GM23338 (cell line): ENCODE measurements around the gene ATP8B4. TPM values are rescaled to one million over a fixed set of nuclear protein-coding genes. Genes with fewer than 3 reads are reported as not detected.

Source experiments
- ATAC-seq: fragments of 200-7000 bp; cut with Tn5 transposase; 3 replicates; pipeline ENCODE4 v1.9.1; 2020
- DNase-seq: peaks from one replicate; pipeline ENCODE4 v3.0.0-alpha.2; 2015; ENCODE audit warnings: low spot score
- H2AFZ ChIP-seq: fragments of 200-600 bp; sonication (generic); 2 replicates; pipeline ENCODE4 v1.8.0; 2016; ENCODE audit warnings: antibody characterized with exemption, mild to moderate bottlenecking, moderate library complexity
- H3F3A ChIP-seq: fragments of 200-600 bp; sonication (generic); replicated peaks from 2 replicates; pipeline ENCODE4 v1.8.0; 2017; ENCODE audit warnings: antibody characterized with exemption, mixed run types, low read depth
- H3K27ac ChIP-seq: fragments of 200-600 bp; sonication (generic); 2 replicates; pipeline ENCODE4 v1.6.1; 2016; ENCODE audit warnings: low read depth
- H3K27me3 ChIP-seq: fragments of 200-600 bp; sonication (generic); 2 replicates; pipeline ENCODE4 v1.8.0; 2016; ENCODE audit warnings: mild to moderate bottlenecking, mixed run types, moderate library complexity; ENCODE audit not compliant: insufficient read depth
- H3K36me3 ChIP-seq: fragments of 200-600 bp; sonication (generic); 2 replicates; pipeline ENCODE4 v1.8.0; 2016; ENCODE audit warnings: mild to moderate bottlenecking; ENCODE audit not compliant: insufficient read depth
- H3K4me1 ChIP-seq: fragments of 200-600 bp; sonication (generic); 2 replicates; pipeline ENCODE4 v1.8.0; 2016; ENCODE audit warnings: mild to moderate bottlenecking, moderate library complexity; ENCODE audit not compliant: insufficient read depth
- H3K4me2 ChIP-seq: fragments of 200-600 bp; sonication (generic); 2 replicates; pipeline ENCODE4 v1.7.1; 2017; ENCODE audit warnings: mixed run types
- H3K4me3 ChIP-seq: fragments of 200-600 bp; sonication (generic); 2 replicates; pipeline ENCODE4 v1.6.1; 2016; ENCODE audit warnings: mixed run types
- H3K79me2 ChIP-seq: fragments of 200-600 bp; sonication (generic); replicated peaks from 2 replicates; pipeline ENCODE4 v1.8.0; 2017; ENCODE audit warnings: mild to moderate bottlenecking; ENCODE audit not compliant: insufficient read depth
- H3K9me2 ChIP-seq: fragments of 200-600 bp; sonication (generic); 2 replicates; pipeline ENCODE4 v1.8.0; 2017; ENCODE audit not compliant: insufficient read depth
- H4K20me1 ChIP-seq: fragments of 200-600 bp; sonication (generic); replicated peaks from 2 replicates; pipeline ENCODE4 v1.8.0; 2017; ENCODE audit warnings: mild to moderate bottlenecking; ENCODE audit not compliant: insufficient read depth
- H3K27ac Mint-ChIP-seq: 2 replicates; pipeline ENCODE4 v1.8.0; 2020; ENCODE audit warnings: inconsistent platforms, mild to moderate bottlenecking, moderate library complexity, mixed read lengths
- H3K27me3 Mint-ChIP-seq: 3 replicates; pipeline ENCODE4 v1.8.0; 2022; ENCODE audit warnings: low read depth, mild to moderate bottlenecking, moderate library complexity, mixed read lengths, inconsistent platforms; ENCODE audit not compliant: insufficient read depth, poor library complexity
- H3K36me3 Mint-ChIP-seq: 3 replicates; pipeline ENCODE4 v1.8.0; 2021; ENCODE audit warnings: low read depth, mild to moderate bottlenecking, inconsistent platforms, moderate library complexity, mixed read lengths
- H3K4me1 Mint-ChIP-seq: 3 replicates; pipeline ENCODE4 v1.8.0; 2020; ENCODE audit warnings: mild to moderate bottlenecking, inconsistent platforms, mixed read lengths
- H3K4me3 Mint-ChIP-seq: 3 replicates; pipeline ENCODE4 v1.8.0; 2021; ENCODE audit warnings: moderate library complexity, mild to moderate bottlenecking, inconsistent platforms, mixed read lengths
- H3K9me3 Mint-ChIP-seq: 3 replicates; pipeline ENCODE4 v1.8.0; 2020; ENCODE audit warnings: moderate library complexity, mild to moderate bottlenecking, inconsistent platforms, mixed read lengths
- ETS1 ChIP-seq: IDR thresholded peaks from 2 replicates; pipeline ENCODE4 v1.6.1; 2016; ENCODE audit warnings: antibody characterized with exemption
- NANOG ChIP-seq: IDR thresholded peaks from 2 replicates; pipeline ENCODE4 v1.6.1; 2016; ENCODE audit warnings: antibody characterized with exemption, borderline replicate concordance
- REST ChIP-seq: IDR thresholded peaks from one replicate; pipeline ENCODE4 v1.6.1; 2018; ENCODE audit warnings: antibody characterized with exemption; ENCODE audit not compliant: unreplicated experiment
- STAT1 ChIP-seq: IDR thresholded peaks from one replicate; pipeline ENCODE4 v1.6.1; 2016; ENCODE audit warnings: antibody characterized with exemption; ENCODE audit not compliant: unreplicated experiment
- ZNF331 ChIP-seq: fragments of 250-450 bp; sonication (Bioruptor Pico); IDR thresholded peaks from 2 replicates; pipeline ENCODE4 v1.5.0; 2020; ENCODE audit warnings: low read depth, mild to moderate bottlenecking, moderate library complexity
- polyA plus RNA-seq: library from polyadenylated mRNA; unstranded; fragments of >200 nt; fragmentation: Nextera tagmentation; extraction: Ambion mirVana; gene quantifications from 2 replicates; pipeline ENCODE4 v1.2.1, GENCODE V29; 2016
- total RNA-seq: library from RNA; depleted of rRNA; stranded (reverse); fragments of >200 nt; shearing (Covaris generic); gene quantifications from 2 replicates; pipeline ENCODE4 v1.2.3, GENCODE V29; 2014
- TF ChIP-seq, protein P1 (sequence below): fragments of 250-450 bp; sonication (Bioruptor Pico); IDR thresholded peaks from 2 replicates; pipeline ENCODE4 v1.5.0; 2020; ENCODE audit warnings: mild to moderate bottlenecking, moderate library complexity

The ATP8B4 gene
- total and polyA plus RNA-seq, 2 experiments from 2014 or later, result 0.24 TPM; not detected in 1

GRCh38 chr15:49934487-49934886 is 184.5 kb downstream of the ATP8B4 start (continued):
- no peak for TF ChIP-seq REST

DNA sequence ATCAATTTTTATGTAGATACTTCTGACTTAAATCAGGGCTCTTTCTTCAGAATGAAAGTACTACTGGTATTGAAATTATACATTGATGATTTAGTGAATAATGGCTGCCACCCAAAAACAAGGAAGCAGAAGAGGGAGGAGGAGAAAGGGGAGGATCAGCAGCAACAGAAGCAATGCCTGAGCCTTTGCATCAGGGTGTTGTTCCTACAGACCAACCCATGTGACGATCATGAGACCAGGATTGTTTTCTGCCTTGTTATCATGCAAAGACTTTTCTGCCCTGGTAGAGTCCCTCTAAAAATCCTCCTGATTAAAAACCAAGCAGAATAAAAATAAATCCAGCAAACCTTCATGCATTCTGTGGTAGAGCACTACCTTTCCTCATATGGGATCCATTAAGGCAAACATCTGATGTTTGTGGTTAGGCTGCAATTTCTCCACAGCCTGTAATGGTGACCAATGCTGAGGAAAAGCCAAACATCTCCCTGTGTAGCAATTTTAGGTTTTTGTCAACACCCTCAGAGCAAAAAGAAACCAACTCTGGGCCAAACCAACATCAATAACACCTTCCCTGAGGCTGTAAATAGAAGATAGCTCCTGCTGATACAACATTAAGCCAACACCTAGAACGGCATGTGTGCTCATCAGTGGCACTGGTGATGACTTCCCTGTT is 191.7 kb downstream of the ATP8B4 start:
- H3K27me3 Mint-ChIP-seq, result no peaks in the 10 kb centered on the region
- H3K36me3 ChIP-seq, result no peaks in the 10 kb centered on the region
- no peaks in the 10 kb centered on the region for H3K79me2 ChIP-seq
- H3K27ac ChIP-seq, result no peak overlapping the region
- peaks cover 14% of the 10 kb centered on the region for H3K4me1 Mint-ChIP-seq
- no peaks in the 10 kb centered on the region for H3F3A ChIP-seq
- TF ChIP-seq STAT1 (no peak), ZNF331 (CRISPR knock-in tag) (no peak)
- no peaks in the 10 kb centered on the region for H3K9me3 Mint-ChIP-seq
- H2AFZ ChIP-seq, result no peak overlapping the region; the same call in 1 of the 2 replicates
- no peaks in the 10 kb centered on the region; the same call in 1 of the 2 replicates for H3K9me2 ChIP-seq
- no peaks in the 10 kb centered on the region for H3K27me3 ChIP-seq
- H3K4me1 ChIP-seq, result no peaks in the 10 kb centered on the region
- no peak overlapping the region for H3K27ac Mint-ChIP-seq
- DNase-seq (no peak), ATAC-seq (no peak)
- H3K4me3 ChIP-seq, result no peak overlapping the region
- H4K20me1 ChIP-seq, result no peaks in the 10 kb centered on the region
- no peaks in the 10 kb centered on the region for H3K36me3 Mint-ChIP-seq
- H3K4me2 ChIP-seq, result no peak overlapping the region
- H3K4me3 Mint-ChIP-seq, result no peak overlapping the region

- no peaks in the 10 kb centered on the region for H3K27me3 ChIP-seq
- no peak for DNase-seq
- no peaks in the 10 kb centered on the region for H3F3A ChIP-seq
- no peaks in the 10 kb centered on the region for H4K20me1 ChIP-seq
- H3K36me3 ChIP-seq, result no peaks in the 10 kb centered on the region
- H3K9me2 ChIP-seq, result no peaks in the 10 kb centered on the region; the same call in 1 of the 2 replicates
- peaks cover 16% of the 10 kb centered on the region for H3K4me1 Mint-ChIP-seq
- H2AFZ ChIP-seq, result no peak overlapping the region
- H3K27ac Mint-ChIP-seq, result no peak overlapping the region
- H3K36me3 Mint-ChIP-seq, result no peaks in the 10 kb centered on the region
- H3K79me2 ChIP-seq, result no peaks in the 10 kb centered on the region
- H3K9me3 Mint-ChIP-seq, result no peaks in the 10 kb centered on the region
- H3K4me2 ChIP-seq, result no peak overlapping the region
- no peak overlapping the region for H3K4me3 ChIP-seq
- no peaks in the 10 kb centered on the region for H3K4me1 ChIP-seq
- H3K4me3 Mint-ChIP-seq, result no peak overlapping the region
- TF ChIP-seq, protein P1, sequence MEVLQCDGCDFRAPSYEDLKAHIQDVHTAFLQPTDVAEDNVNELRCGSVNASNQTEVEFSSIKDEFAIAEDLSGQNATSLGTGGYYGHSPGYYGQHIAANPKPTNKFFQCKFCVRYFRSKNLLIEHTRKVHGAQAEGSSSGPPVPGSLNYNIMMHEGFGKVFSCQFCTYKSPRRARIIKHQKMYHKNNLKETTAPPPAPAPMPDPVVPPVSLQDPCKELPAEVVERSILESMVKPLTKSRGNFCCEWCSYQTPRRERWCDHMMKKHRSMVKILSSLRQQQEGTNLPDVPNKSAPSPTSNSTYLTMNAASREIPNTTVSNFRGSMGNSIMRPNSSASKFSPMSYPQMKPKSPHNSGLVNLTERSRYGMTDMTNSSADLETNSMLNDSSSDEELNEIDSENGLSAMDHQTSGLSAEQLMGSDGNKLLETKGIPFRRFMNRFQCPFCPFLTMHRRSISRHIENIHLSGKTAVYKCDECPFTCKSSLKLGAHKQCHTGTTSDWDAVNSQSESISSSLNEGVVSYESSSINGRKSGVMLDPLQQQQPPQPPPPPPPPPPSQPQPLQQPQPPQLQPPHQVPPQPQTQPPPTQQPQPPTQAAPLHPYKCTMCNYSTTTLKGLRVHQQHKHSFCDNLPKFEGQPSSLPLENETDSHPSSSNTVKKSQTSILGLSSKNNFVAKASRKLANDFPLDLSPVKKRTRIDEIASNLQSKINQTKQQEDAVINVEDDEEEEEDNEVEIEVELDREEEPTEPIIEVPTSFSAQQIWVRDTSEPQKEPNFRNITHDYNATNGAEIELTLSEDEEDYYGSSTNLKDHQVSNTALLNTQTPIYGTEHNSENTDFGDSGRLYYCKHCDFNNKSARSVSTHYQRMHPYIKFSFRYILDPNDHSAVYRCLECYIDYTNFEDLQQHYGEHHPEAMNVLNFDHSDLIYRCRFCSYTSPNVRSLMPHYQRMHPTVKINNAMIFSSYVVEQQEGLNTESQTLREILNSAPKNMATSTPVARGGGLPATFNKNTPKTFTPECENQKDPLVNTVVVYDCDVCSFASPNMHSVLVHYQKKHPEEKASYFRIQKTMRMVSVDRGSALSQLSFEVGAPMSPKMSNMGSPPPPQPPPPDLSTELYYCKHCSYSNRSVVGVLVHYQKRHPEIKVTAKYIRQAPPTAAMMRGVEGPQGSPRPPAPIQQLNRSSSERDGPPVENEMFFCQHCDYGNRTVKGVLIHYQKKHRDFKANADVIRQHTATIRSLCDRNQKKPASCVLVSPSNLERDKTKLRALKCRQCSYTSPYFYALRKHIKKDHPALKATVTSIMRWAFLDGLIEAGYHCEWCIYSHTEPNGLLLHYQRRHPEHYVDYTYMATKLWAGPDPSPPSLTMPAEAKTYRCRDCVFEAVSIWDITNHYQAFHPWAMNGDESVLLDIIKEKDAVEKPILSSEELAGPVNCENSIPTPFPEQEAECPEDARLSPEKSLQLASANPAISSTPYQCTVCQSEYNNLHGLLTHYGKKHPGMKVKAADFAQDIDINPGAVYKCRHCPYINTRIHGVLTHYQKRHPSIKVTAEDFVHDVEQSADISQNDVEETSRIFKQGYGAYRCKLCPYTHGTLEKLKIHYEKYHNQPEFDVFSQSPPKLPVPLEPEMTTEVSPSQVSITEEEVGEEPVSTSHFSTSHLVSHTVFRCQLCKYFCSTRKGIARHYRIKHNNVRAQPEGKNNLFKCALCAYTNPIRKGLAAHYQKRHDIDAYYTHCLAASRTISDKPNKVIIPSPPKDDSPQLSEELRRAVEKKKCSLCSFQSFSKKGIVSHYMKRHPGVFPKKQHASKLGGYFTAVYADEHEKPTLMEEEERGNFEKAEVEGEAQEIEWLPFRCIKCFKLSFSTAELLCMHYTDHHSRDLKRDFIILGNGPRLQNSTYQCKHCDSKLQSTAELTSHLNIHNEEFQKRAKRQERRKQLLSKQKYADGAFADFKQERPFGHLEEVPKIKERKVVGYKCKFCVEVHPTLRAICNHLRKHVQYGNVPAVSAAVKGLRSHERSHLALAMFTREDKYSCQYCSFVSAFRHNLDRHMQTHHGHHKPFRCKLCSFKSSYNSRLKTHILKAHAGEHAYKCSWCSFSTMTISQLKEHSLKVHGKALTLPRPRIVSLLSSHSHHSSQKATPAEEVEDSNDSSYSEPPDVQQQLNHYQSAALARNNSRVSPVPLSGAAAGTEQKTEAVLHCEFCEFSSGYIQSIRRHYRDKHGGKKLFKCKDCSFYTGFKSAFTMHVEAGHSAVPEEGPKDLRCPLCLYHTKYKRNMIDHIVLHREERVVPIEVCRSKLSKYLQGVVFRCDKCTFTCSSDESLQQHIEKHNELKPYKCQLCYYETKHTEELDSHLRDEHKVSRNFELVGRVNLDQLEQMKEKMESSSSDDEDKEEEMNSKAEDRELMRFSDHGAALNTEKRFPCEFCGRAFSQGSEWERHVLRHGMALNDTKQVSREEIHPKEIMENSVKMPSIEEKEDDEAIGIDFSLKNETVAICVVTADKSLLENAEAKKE (CRISPR knock-in tag), result no peak
- TF ChIP-seq ETS1 (no peak), NANOG (no peak)
- no peak for ATAC-seq
- H3K27ac ChIP-seq, result no peak overlapping the region
- H3K27me3 Mint-ChIP-seq, result no peaks in the 10 kb centered on the region
Measured at GRCh38 chr15:49926740-49927139, 192.3 kb downstream of the ATP8B4 start.
